Umbilical cord (tissue), 2 donors: Measurements from ENCODE around the gene CUTC. TPM values are rescaled to one million over a fixed set of nuclear protein-coding genes. Genes with fewer than 3 reads are reported as not detected.
A peak's percentile ranks its signal among the peaks of the same experiment; 100 is the strongest.
"Not testable (repeated sequence)": the region's sequence is repeated elsewhere in the genome, so short reads cannot be mapped to it uniquely, and the experiment has no call there.

Source experiments
- DNase-seq: peaks from one replicate; pipeline ENCODE4 v3.0.0-alpha.2; 2015; ENCODE audit warnings: low spot score
- total RNA-seq: library from RNA; depleted of rRNA; stranded (reverse); fragments of >200 nt; gene quantifications from one replicate; pipeline ENCODE4 v1.2.3, GENCODE V29; 2014; ENCODE audit warnings: low replicate concordance; ENCODE audit not compliant: insufficient read depth

The CUTC gene
- total RNA-seq = 27.4 TPM

- DNase-seq = peak; percentile 99
These were observed at the start of gene CUTC, which contains the start of gene COX15 for GRCh38 chr10:99732033-99732842. Gene CUTC (plus strand): TSS chr10:99732234. CDS start chr10:99732349, 115 bp downstream. Gene COX15 (minus strand): TSS chr10:99732127. CDS start chr10:99732049, 78 bp downstream.

GRCh38 chr10:99682752-99683151, 49.3 kb upstream of the CUTC start:
- no peak for DNase-seq

GRCh38 chr10:99685597-99685967, 46.5 kb upstream of the CUTC start:
- DNase-seq = peak; percentile 10

- no peak for DNase-seq
These were observed 42.6 kb upstream of the CUTC start for GRCh38 chr10:99689461-99689860.

GRCh38 chr10:99693933-99694583, 38.0 kb upstream of the CUTC start:
- DNase-seq = no peak

GRCh38 chr10:99695761-99696160, 36.3 kb upstream of the CUTC start:
- no peak for DNase-seq

GRCh38 chr10:99698504-99699080, 33.4 kb upstream of the CUTC start:
- no peak for DNase-seq

GRCh38 chr10:99700649-99701048, 31.4 kb upstream of the CUTC start:
- DNase-seq = no peak

- DNase-seq = no peak
These were observed 23.5 kb upstream of the CUTC start for GRCh38 chr10:99708428-99709012.

- no peak for DNase-seq
These were observed 22.4 kb upstream of the CUTC start for GRCh38 chr10:99709480-99710229.

GRCh38 chr10:99711129-99711719, 20.8 kb upstream of the CUTC start:
- DNase-seq = peak; percentile 53

GRCh38 chr10:99714446-99714845, 17.6 kb upstream of the CUTC start:
- no peak for DNase-seq

GRCh38 chr10:99720387-99720786, 11.6 kb upstream of the CUTC start:
- DNase-seq = no peak

GRCh38 chr10:99730026-99730425, 2.0 kb upstream of the CUTC start:
- DNase-seq = no peak

- DNase-seq = no peak
These were observed 565 bp upstream of the CUTC start for GRCh38 chr10:99731306-99732032.

- DNase-seq = peak; percentile 1
These were observed 1.3 kb downstream of the CUTC start for GRCh38 chr10:99733366-99733765.

GRCh38 chr10:99734111-99734510, 2.1 kb downstream of the CUTC start:
- not testable (repeated sequence) for DNase-seq

- no peak for DNase-seq
These were observed 8.2 kb downstream of the CUTC start for GRCh38 chr10:99740260-99740659.

- DNase-seq = no peak
These were observed 9.0 kb downstream of the CUTC start for GRCh38 chr10:99740933-99741559.

- DNase-seq = no peak
These were observed 10.2 kb downstream of the CUTC start for GRCh38 chr10:99742254-99742653.
